Hepatocyte (in vitro differentiated cells): Measurements from ENCODE around the gene LRMDA.

Source experiments
- CTCF ChIP-seq: fragments of 200-600 bp; sonication (generic); IDR thresholded peaks from 2 replicates; pipeline ENCODE4 v1.5.1; 2016; ENCODE audit warnings: antibody characterized with exemption, mild to moderate bottlenecking; ENCODE audit not compliant: poor library complexity
- EZH2 ChIP-seq: fragments of 200-600 bp; sonication (generic); IDR thresholded peaks from 2 replicates; pipeline ENCODE4 v1.6.1; 2016; ENCODE audit warnings: antibody characterized with exemption, mild to moderate bottlenecking, borderline replicate concordance
- EZH2phosphoT487 ChIP-seq: fragments of 200-600 bp; sonication (generic); IDR thresholded peaks from one replicate; pipeline ENCODE4 v1.6.1; 2018; ENCODE audit warnings: antibody characterized with exemption, mild to moderate bottlenecking, low read depth, moderate library complexity; ENCODE audit not compliant: unreplicated experiment, severe bottlenecking

- no peak for TF ChIP-seq CTCF
- TF ChIP-seq EZH2, result no peak
- TF ChIP-seq EZH2phosphoT487, result peak; percentile 42
Measured at GRCh38 chr10:76112826-76113150, 681.4 kb downstream of the LRMDA start.
